ENCODE measurements around the gene HRH3. TPM values are rescaled to one million over a fixed set of nuclear protein-coding genes. Genes with fewer than 3 reads are reported as not detected.

The HRH3 gene
- polyA plus RNA-seq, 3 donors, result not detected

DNA sequence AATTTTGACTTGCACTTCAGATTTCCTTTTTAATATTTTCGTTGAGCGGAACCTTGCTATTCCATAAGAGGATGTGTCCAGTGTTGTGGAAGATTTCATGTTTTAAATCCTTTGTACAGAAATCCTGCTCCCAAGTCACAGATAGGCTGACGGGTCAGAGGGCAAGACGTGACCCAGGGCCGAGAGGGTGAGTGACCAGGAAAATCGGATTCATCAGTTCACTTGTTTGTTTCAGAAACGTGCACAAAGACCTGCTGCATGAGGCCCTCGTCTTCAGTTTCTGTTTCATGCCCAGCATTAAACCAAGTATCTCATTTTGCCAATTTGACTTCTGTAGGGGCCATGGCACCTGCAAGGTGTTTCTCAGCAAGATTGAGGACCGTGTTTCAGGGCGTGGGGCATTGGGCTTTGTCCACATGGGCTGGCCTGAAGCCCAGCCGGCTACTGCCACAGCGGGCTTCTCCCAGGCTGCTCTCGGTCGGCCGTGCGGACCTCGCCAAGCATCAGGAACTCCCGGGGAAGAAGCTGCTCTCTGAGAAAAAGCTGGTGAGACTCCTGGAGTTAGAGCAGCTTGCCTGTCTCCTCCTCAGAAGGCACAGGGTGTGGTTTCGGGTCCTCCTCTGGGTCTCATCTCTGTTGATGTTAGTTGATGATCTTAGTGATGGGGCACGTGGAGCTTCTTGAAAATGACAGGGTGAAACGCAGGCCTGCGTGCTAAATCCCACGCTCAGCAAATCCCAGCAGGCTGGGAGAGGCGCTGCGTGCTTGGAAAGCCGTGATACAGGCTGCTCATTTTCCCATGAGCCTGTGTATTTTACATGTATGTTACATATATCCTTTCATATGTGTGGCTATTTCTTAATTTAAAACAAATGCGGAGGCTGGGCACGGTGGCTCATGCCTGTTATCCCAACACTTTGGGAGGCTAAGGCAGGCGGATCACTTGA lies 26.7 kb downstream of the HRH3 start:
- Histone ChIP-seq H3K4me2 (replicated peaks; ENCODE audit: extremely low read depth, low read length, poor library complexity, severe bottlenecking) (no peak overlapping the region), H3K4me1 (ENCODE audit: control insufficient read depth in 1 of 2, insufficient read depth in 2 of 2, low read length in 2 of 2) (no peaks in the 10 kb centered on the region), H3K4me3 (replicated peaks in 1 of 3; ENCODE audit: low read depth in 2 of 3, low read length in 3 of 3) (no peak overlapping the region), H3K9me3 (replicated peaks in 1 of 2; ENCODE audit: control insufficient read depth in 1 of 2, insufficient read depth in 1 of 2, low read length in 2 of 2) (no peaks in the 10 kb centered on the region), H2AFZ (ENCODE audit: insufficient read depth, low read depth, low read length, poor library complexity, severe bottlenecking) (no peak overlapping the region), H3K79me2 (ENCODE audit: insufficient read depth, low read length) (peaks cover 24% of the 10 kb centered on the region), H3K9ac (ENCODE audit: insufficient read depth, low read length, poor library complexity, severe bottlenecking) (no peak overlapping the region), H3K27ac (ENCODE audit: low read depth in 1 of 2, low read length in 2 of 2) (no peak overlapping the region), H3K36me3 (replicated peaks in 1 of 2; ENCODE audit: control insufficient read depth in 1 of 2, insufficient read depth in 2 of 2, low read length in 2 of 2) (peaks cover 48 to 90% of the 10 kb centered on the region in 2 donors), H4K20me1 (ENCODE audit: insufficient read depth, low read length) (peaks cover 32% of the 10 kb centered on the region), H3K27me3 (ENCODE audit: control insufficient read depth in 2 of 2, insufficient read depth in 2 of 2, low read length in 2 of 2) (no peaks in the 10 kb centered on the region)
- peaks cover 43 to 75% of the 10 kb centered on the region in 2 donors for H3K36me3 Mint-ChIP-seq
- DNase-seq, result no peak
- H3K4me1 Mint-ChIP-seq, result no peaks in the 10 kb centered on the region
- H3K4me3 Mint-ChIP-seq, result no peak overlapping the region
- no peaks in the 10 kb centered on the region for H3K9me3 Mint-ChIP-seq
- H3K27me3 Mint-ChIP-seq (ENCODE audit: low read depth in 3 of 3), result peaks cover 0 to 3% (median 1%) of the 10 kb centered on the region in 3 donors
- no peak for TF ChIP-seq CTCF (IDR thresholded peaks at IDR 0.05)
- intact Hi-C loops (cut with micrococcal nuclease), result no loop called here
- peak overlapping the region in 1 of 7 donors; percentile 42 for H3K27ac Mint-ChIP-seq
- WGBS (ENCODE audit: insufficient coverage), result 97% methylated on average over 16 of the region's 29 CpGs

DNA sequence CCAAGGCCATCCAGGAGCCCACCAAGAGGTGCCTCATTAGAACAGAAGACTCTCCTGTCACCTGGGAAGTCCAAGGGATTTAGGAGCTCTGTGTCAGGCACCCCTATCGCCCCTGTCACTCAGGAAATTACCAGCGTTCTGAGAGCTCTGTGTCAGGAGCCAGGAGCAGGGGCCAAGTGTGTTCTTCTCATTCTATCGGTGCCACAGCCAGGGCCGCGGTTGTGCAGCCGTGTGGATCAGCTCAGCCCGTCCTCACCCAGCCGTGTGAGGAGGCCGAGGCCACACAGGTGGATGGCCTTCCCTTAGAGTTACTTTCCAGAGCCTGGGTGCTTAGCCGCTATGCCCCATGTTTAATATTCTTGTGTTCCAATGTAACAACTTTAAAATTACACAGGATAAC lies 27.4 kb downstream of the HRH3 start:
- Mint-ChIP-seq H3K4me1 (peaks cover 2% of the 10 kb centered on the region), H3K27ac (no peak overlapping the region), H3K27me3 (ENCODE audit: low read depth in 3 of 3) (peaks cover 0 to 3% (median 1%) of the 10 kb centered on the region in 3 donors), H3K9me3 (no peaks in the 10 kb centered on the region), H3K36me3 (peaks cover 37 to 68% of the 10 kb centered on the region in 2 donors), H3K4me3 (no peak overlapping the region)
- Histone ChIP-seq H3K4me2 (replicated peaks; ENCODE audit: extremely low read depth, low read length, poor library complexity, severe bottlenecking) (no peak overlapping the region), H3K4me1 (ENCODE audit: control insufficient read depth in 1 of 2, insufficient read depth in 2 of 2, low read length in 2 of 2) (no peaks in the 10 kb centered on the region), H3K4me3 (replicated peaks in 1 of 3; ENCODE audit: low read depth in 2 of 3, low read length in 3 of 3) (no peak overlapping the region), H2AFZ (ENCODE audit: insufficient read depth, low read depth, low read length, poor library complexity, severe bottlenecking) (no peak overlapping the region), H3K79me2 (ENCODE audit: insufficient read depth, low read length) (peaks cover 31% of the 10 kb centered on the region), H3K27ac (ENCODE audit: low read depth in 1 of 2, low read length in 2 of 2) (no peak overlapping the region), H3K9ac (ENCODE audit: insufficient read depth, low read length, poor library complexity, severe bottlenecking) (no peak overlapping the region), H4K20me1 (ENCODE audit: insufficient read depth, low read length) (peaks cover 38% of the 10 kb centered on the region), H3K9me3 (replicated peaks in 1 of 2; ENCODE audit: control insufficient read depth in 1 of 2, insufficient read depth in 1 of 2, low read length in 2 of 2) (no peaks in the 10 kb centered on the region), H3K36me3 (replicated peaks in 1 of 2; ENCODE audit: control insufficient read depth in 1 of 2, insufficient read depth in 2 of 2, low read length in 2 of 2) (peaks cover 41 to 82% of the 10 kb centered on the region in 2 donors), H3K27me3 (ENCODE audit: control insufficient read depth in 2 of 2, insufficient read depth in 2 of 2, low read length in 2 of 2) (no peaks in the 10 kb centered on the region)
- TF ChIP-seq CTCF (IDR thresholded peaks at IDR 0.05), result no peak
- WGBS (ENCODE audit: insufficient coverage), result 98% methylated on average over 6 of the region's 10 CpGs
- DNase-seq, result no peak
- intact Hi-C loops (cut with micrococcal nuclease), result no loop called here

Measured in CD14-positive monocyte (primary cell).